Activated T-cell treated with anti-CD3 and anti-CD28 coated beads, Interleukin-2, amount 50 U/mL, for 48 hours (primary cell): ENCODE measurements around the gene FBXO8.

ENCODE experiments used
- DNase-seq, 2 experiments: peaks; one replicate each; pipeline ENCODE4 v3.0.0-alpha.2; 2020

FBXO8 gene

GRCh38 chr4:174204164-174204831 is 79.2 kb downstream of the FBXO8 start:
- no peak for DNase-seq

GRCh38 chr4:174201871-174202270 is 81.6 kb downstream of the FBXO8 start:
- DNase-seq, result no peak

GRCh38 chr4:174199735-174200134 is 83.7 kb downstream of the FBXO8 start:
- no peak for DNase-seq

GRCh38 chr4:174198828-174199227 is 84.6 kb downstream of the FBXO8 start:
- no peak for DNase-seq

- DNase-seq, result no peak
Measured at GRCh38 chr4:174198396-174198795, 85.1 kb downstream of the FBXO8 start.

GRCh38 chr4:174193438-174194374 is 89.8 kb downstream of the FBXO8 start:
- DNase-seq, result no peak

- no peak for DNase-seq
Measured at GRCh38 chr4:174192943-174193342, 90.5 kb downstream of the FBXO8 start.

- DNase-seq, result no peak
Measured at GRCh38 chr4:174190832-174191500, 92.5 kb downstream of the FBXO8 start.

GRCh38 chr4:174189392-174190015 is 94.0 kb downstream of the FBXO8 start:
- DNase-seq, result no peak
